Stimulated activated naive CD8-positive, alpha-beta T cell treated with anti-CD3 and anti-CD28 coated beads, Interleukin-15, Interleukin-2, amounts not matched to agents 100 U/mL and 50 U/mL, for 24 hours (primary cell): ENCODE data around the gene ZNF296.

Experiments used
- ATAC-seq: fragments of 150-1000 bp; cut with Tn5 transposase; one replicate; pipeline ENCODE4 v1.10.0; 2021
- DNase-seq: peaks from one replicate; pipeline ENCODE4 v3.0.0; 2021

The ZNF296 gene

GRCh38 chr19:45087531-45087930 is 11.3 kb upstream of the ZNF296 start:
- peak; percentile 61 for ATAC-seq
- DNase-seq = peak; percentile 50

DNA sequence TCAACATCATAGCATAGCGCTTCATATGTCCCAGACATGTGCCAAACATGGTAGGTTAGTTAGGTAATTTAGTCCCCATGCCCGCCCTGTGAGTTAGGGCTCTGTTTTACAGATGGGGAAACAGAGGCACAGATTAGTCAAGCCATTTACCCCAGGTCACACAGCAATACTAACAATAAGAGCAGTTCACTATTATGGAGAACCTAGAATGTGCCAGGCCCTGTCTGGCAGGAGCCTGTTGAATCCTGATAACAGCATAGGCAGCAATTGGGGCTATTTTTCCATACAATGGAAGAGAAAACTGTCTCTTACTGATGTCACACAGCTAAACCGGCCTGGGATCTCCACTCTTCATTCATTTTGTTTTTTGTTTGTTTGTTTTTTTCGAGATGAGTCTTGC is 10.2 kb upstream of the ZNF296 start:
- DNase-seq = no peak
- ATAC-seq = no peak

DNA sequence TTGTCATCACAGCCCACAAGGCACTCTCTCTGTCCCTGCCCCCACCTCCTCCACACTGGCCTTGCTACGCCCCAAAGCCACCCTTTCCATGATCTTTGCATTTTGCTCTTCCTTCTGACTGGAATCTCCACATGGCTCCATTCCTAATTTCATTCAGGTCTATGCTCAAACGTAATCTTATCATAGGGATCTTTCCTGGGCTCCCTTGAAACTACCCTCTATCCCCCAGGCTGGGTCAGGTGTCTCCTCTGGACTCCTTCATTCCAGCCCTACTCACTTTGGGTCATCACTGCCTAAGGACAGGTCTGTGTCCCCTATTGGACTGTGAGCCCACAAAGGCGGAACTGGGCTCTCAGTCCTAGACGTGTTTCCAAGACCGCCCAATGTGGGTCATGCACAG is 5.9 kb upstream of the ZNF296 start:
- ATAC-seq (no peak), DNase-seq (no peak)

GRCh38 chr19:45079911-45080370 is 3.7 kb upstream of the ZNF296 start:
- ATAC-seq (no peak), DNase-seq (no peak)

DNA sequence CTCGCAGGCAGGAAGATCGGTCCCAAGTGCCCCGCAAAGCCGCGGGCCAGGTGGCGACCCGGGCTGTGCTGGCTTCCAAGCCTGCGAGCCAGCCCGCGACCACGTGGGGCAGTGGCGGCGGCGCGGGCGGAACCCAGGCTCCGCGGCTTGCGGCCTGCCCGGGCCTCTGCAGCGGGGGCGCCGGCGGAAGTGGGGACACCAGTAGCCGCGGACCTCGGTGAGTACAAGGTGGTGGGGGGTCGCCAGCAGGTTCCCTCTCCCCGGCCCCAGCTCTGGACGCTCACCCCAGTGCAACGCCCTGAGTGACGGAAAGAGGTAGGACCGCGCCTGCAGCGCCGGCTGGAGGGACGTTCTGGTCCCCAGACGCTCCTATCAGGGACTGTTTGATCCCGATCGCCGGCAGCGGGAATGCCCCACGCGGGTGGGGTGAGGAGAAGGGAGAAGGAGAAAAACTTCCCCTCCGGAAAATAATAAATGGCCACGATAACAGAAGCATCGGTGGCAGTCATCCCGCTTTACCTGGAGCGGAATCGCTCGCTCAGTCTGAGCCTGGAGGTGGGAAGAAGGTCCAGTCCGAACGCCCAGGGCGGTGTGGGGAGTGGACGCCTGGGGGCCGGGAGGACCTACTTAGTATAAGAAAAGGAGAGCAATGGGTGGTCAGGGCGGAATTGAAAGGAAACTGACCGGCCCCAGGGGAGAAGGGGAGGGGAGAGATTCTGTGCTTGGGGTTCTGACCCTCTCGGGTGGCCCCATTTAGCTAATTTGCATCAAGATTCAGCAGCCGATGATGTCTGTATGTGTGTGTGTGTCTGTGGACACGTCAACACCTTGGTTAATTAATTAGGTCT is 3.0 kb upstream of the ZNF296 start, which contains the start of gene GEMIN7:
TSS of gene GEMIN7 (plus strand) at position 198 of the 848 bp plus-strand sequence. CDS start 10,855 bp downstream, outside the sequence.
- ATAC-seq (peak; percentile 74), DNase-seq (peak; percentile 89)

GRCh38 chr19:45078390-45079062 is 2.2 kb upstream of the ZNF296 start:
- DNase-seq = no peak
- peak; percentile 1 for ATAC-seq

GRCh38 chr19:45076851-45077730 is 813 bp upstream of the ZNF296 start:
- peak; percentile 18 for DNase-seq
- no peak for ATAC-seq

DNA sequence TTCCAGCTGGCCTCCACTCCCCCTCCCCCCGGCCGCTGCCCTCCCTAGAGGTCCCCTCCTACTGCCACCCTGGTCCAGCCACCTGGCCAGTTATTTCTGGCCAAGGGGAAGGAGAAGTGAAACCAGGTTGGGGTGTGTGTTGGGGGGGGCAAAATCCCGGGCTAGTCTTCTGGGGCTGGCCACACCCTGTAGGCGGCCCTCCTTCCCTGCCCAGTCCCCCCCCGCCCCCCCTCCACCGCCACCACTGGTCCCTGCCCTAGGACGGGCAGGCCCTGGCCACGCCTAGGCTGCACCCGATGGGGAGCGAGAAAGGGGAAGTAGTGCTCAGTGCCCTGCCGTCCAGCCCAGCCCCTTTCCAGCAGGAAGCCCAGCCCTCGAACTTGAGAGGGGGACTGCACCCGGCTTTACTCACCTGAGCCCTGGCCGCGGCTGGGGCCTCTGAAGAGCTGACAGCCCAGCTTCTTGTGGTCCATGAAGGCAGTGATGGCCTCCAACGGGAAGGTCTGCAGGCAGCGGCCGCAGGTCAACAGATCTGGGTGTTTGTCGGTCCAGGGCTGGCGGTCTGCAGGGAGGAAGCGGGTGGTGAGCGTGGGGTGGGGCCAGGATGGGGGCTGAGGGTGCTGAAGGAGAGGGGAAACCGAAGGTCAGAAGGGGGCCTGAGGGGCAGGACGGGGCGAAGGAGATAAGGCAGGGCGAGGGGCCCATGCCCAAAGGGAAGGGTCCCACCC is 813 bp downstream of the ZNF296 start:
- peak; percentile 41 for ATAC-seq
- DNase-seq = peak; percentile 62

DNA sequence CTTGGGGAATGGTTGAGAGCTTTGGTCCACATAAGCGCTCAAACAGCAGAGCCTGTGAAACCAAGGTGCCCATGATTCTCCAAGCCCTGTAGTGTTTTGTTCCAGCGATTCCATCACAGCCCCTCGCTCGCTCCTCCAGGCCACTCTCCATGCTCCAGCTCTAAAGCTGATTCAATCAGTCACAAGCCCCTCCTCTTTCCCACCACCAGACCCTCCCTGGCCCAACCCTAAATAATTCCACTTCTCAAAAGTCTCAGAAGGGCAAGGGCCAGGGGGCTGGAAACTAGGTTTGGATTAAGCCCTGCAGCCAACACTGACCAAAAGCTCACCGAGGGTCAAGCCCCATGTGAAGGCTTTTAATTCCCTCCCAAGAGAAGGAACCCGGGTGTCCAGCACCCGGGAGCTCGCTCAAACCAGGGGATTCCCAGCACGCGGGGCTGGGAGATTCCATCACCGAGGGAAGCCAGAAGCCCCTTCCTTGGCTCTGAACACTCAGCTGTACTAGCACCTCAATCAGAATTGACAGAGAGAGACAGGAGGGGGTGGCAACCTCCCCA is 1.5 kb downstream of the ZNF296 start:
- DNase-seq (no peak), ATAC-seq (no peak)

- DNase-seq (no peak), ATAC-seq (no peak)
Observed at GRCh38 chr19:45071969-45072790, 4.1 kb downstream of the ZNF296 start.

- DNase-seq (no peak), ATAC-seq (no peak)
Observed at GRCh38 chr19:45071545-45071938, 4.7 kb downstream of the ZNF296 start.

DNA sequence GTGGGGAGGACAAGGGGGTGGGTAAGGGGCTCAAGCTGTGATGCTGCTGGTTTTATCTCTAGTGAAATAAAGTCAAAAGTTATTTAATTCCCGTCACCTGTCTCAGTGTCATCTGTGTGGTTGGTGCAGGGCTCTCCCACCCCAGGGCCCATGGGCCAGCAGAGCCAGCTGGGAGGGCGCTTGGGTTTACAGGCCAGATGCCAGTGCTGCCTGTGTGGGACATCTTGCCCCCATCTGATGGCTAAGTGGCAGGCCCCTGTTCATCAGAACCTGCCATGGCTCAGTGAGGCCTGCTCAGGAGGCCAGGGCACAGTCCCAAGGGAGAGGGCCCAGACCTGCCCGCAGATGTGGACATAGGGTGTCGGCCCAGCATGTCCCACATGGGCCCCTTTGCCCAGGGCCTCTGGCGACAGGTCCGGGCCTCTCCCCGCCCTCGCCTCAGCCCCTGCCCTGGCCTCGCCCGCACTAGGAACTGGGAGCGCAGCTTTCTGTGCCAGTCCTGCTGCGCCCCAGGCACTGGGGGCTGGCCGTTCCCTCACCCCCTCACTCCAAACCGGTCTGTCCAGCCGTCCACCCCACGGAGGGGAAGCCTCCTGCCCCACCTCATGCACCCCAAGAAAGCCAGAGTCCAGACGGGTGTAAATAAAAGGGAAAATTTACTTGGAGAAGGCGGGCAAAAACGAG is 5.3 kb downstream of the ZNF296 start:
- no peak for ATAC-seq
- no peak for DNase-seq

- ATAC-seq (no peak), DNase-seq (no peak)
Observed at GRCh38 chr19:45070214-45070613, 6.1 kb downstream of the ZNF296 start.

GRCh38 chr19:45069056-45069455 is 7.2 kb downstream of the ZNF296 start:
- ATAC-seq (no peak), DNase-seq (no peak)

GRCh38 chr19:45068041-45068440 is 8.2 kb downstream of the ZNF296 start:
- no peak for ATAC-seq
- DNase-seq = no peak

DNA sequence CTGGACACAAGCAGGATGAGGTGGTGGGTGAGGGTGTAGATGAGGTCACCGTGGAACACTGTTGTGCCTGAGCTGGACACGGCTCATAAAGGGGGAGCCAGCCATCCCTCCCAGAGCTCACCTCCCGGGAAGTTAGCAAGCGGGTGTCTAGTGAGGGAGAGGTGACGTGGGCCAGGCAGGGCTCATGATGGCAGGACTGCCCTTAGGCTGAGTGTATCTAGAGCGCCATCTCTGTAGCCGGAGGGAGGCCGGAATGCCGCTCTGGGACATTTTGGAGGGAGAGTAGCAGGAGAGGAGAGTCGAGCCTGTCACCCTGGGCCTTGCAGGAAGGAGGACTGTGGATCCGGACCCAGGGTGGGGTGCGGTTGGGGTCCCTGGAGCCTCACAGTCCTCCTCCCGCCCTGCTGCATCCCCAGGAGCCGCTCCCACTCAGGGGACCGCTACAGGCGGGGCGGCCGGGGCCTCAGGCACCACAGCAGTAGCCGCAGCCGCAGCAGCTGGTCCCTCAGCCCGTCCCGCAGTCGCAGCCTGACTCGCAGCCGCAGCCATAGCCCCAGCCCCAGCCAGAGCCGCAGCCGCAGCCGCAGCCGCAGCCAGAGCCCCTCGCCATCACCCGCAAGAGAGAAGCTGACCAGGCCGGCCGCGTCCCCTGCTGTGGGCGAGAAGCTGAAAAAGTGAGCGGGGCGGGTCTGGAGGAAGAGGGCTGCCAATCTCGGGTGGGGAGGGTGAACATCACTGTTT is 9.2 kb downstream of the ZNF296 start:
- ATAC-seq (no peak), DNase-seq (no peak)

DNA sequence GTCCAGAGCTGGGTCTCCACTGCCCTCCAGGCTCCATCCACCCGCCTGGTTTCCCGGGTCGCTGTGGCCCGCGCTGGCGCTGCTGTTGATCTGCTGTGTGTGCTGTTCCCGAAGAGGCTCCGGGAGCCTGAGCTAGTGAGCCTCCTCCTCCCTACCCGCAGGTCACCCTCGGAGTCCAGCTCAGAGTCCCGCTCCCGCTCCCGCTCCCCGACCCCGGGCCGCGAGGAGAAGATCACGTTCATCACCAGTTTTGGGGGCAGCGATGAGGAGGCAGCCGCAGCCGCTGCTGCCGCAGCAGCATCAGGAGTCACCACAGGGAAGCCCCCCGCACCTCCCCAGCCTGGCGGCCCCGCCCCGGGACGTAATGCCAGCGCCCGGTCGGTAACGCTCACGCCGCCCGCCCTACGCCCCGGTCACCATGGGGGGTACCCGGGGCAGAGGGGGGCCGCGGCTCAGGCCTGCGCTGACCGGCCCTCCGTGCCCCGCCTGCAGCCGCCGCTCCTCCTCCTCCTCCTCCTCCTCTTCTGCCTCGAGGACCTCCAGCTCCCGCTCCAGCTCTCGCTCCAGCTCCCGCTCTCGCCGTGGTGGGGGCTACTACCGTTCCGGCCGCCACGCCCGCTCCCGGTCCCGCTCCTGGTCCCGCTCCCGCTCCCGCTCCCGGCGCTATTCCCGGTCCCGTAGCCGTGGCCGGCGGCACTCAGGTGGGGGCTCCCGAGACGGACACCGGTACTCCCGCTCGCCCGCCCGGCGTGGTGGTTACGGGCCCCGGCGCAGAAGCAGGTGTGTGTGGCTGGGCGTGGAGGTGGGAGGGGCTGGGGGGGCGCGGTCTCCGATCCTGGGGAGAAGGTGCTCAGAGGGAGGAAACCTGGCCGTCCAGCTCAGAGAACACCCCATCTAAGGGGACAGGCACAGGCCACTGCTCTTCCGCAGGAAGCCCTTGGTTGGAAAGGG is 12.2 kb downstream of the ZNF296 start:
- no peak for ATAC-seq
- DNase-seq = no peak

- no peak for DNase-seq
- ATAC-seq = no peak
Observed at GRCh38 chr19:45061965-45062364, 14.3 kb downstream of the ZNF296 start.
